K562 (cell line): ENCODE data around the gene THRSP. TPM values are rescaled to one million over a fixed set of nuclear protein-coding genes. Genes with fewer than 3 reads are reported as not detected.

Experiments used
- ATAC-seq: fragments of 200-7000 bp; cut with Tn5 transposase; 3 replicates; pipeline ENCODE4 v1.9.1; 2020; ENCODE audit warnings: moderate library complexity
- BruUV-seq: library from RNA; stranded (reverse); fragments of 400-500 nt; replicated peaks from 2 replicates; lab custom pipeline; 2021; lab: Mats Ljungman, UMichigan
- CTCF ChIA-PET: fragments of 300-600 bp; formaldehyde crosslinking; extraction: SDS; loops from one replicate; lab custom pipeline; 2021; ENCODE audit warnings: low intra/inter-chr PET ratio; lab: Yijun Ruan, JAX
- POLR2A ChIA-PET: fragments of 300-600, 350-650 bp; sonication (Branson Sonifier 250); formaldehyde crosslinking; extraction: SDS; loops from one replicate; lab custom pipeline; 2021; ENCODE audit warnings: antibody characterized with exemption, inconsistent platforms; lab: Yijun Ruan, JAX
- DNase-seq, 4 experiments: peaks; one replicate each; pipeline versions ENCODE4 v3.0.0 to v3.0.0-alpha.2; 2011 to 2018; ENCODE audit warnings: low spot score in 3 of 4, mixed read lengths in 3 of 4; ENCODE audit errors: extremely low read depth in 1 of 4
- FAIRE-seq: peaks from 2 replicates; lab custom pipeline; 2011; peaks lifted over from hg19 to GRCh38; lab: Jason Lieb, UNC
- H2AFZ ChIP-seq: 2 replicates; pipeline ENCODE4 v1.6.0; 2011; ENCODE audit warnings: low read depth, low read length, control low read depth, inconsistent platforms
- H3K27ac ChIP-seq: fragments of 200-600 bp; 3 replicates; pipeline ENCODE4 v1.8.0; 2011; ENCODE audit warnings: low read depth, mild to moderate bottlenecking, control low read depth, inconsistent platforms, low read length, moderate library complexity, mixed read lengths; ENCODE audit errors: extremely low read depth
- H3K27me3 ChIP-seq, 2 experiments: fragments of 300-600 bp in 1 of 2; 2 replicates in 1 of 2; 3 replicates in 1 of 2; pipeline versions ENCODE4 v1.6.0 to v1.8.0; 2011; ENCODE audit warnings: inconsistent platforms in 2 of 2, low read length in 2 of 2, mild to moderate bottlenecking in 1 of 2, mixed read lengths in 1 of 2, moderate library complexity in 1 of 2; ENCODE audit not compliant: control insufficient read depth in 2 of 2, insufficient read depth in 2 of 2
- H3K36me3 ChIP-seq: fragments of 300-600 bp; 3 replicates; pipeline ENCODE4 v1.8.0; 2011; ENCODE audit warnings: mild to moderate bottlenecking, low read length, inconsistent platforms; ENCODE audit not compliant: control insufficient read depth, insufficient read depth
- H3K4me1 ChIP-seq, 2 experiments: fragments of 200-600 bp in 1 of 2; replicated peaks in 1 of 2; 2 replicates in 1 of 2; 3 replicates in 1 of 2; pipeline versions ENCODE4 v1.5.1 to v1.8.0; 2011; ENCODE audit warnings: inconsistent platforms in 2 of 2, low read length in 2 of 2, mild to moderate bottlenecking in 1 of 2, mixed read lengths in 1 of 2, moderate library complexity in 1 of 2; ENCODE audit not compliant: control insufficient read depth in 2 of 2, insufficient read depth in 2 of 2
- H3K4me2 ChIP-seq: 2 replicates; pipeline ENCODE4 v1.6.1; 2011; ENCODE audit warnings: low read length, control low read depth, inconsistent platforms, mixed read lengths; ENCODE audit not compliant: insufficient read depth
- H3K4me3 ChIP-seq: fragments of 200-600 bp; sonication (generic), shearing (Covaris generic); 2 replicates; pipeline ENCODE4 v1.5.1; 2016; ENCODE audit warnings: control low read depth, inconsistent platforms
- H3K79me2 ChIP-seq: fragments of 200-600 bp; 3 replicates; pipeline ENCODE4 v1.8.0; 2011; ENCODE audit warnings: low read length, inconsistent platforms; ENCODE audit not compliant: control insufficient read depth, insufficient read depth
- H3K9ac ChIP-seq, 2 experiments: 2 replicates each; pipeline versions ENCODE4 v1.6.0 to v1.6.1; 2011; ENCODE audit warnings: low read depth in 2 of 2, low read length in 2 of 2, control low read depth in 1 of 2, inconsistent platforms in 1 of 2, mild to moderate bottlenecking in 1 of 2, mixed read lengths in 1 of 2; ENCODE audit not compliant: insufficient read depth in 1 of 2
- H3K9me1 ChIP-seq: one replicate; pipeline ENCODE4 v1.6.0; 2011; ENCODE audit warnings: inconsistent platforms, mild to moderate bottlenecking, low read length, moderate library complexity; ENCODE audit not compliant: control insufficient read depth, insufficient read depth
- H3K9me3 ChIP-seq: replicated peaks from 2 replicates; pipeline ENCODE4 v1.5.1; 2011; ENCODE audit warnings: low read depth, low read length, inconsistent platforms; ENCODE audit not compliant: control insufficient read depth, insufficient read depth
- H4K20me1 ChIP-seq: replicated peaks from 2 replicates; pipeline ENCODE4 v1.6.1; 2011; ENCODE audit warnings: low read length, inconsistent platforms, mixed read lengths; ENCODE audit not compliant: control insufficient read depth, insufficient read depth
- CSDE1 ChIP-seq, 2 experiments: fragments of 450-650 bp; IDR thresholded peaks; 2 replicates each; pipeline ENCODE4 v1.6.1; 2016; ENCODE audit warnings: mild to moderate bottlenecking in 1 of 2
- NCOR1 ChIP-seq: fragments of 450-650 bp; IDR thresholded peaks from 2 replicates; pipeline ENCODE4 v1.6.1; 2016; ENCODE audit warnings: mild to moderate bottlenecking, moderate library complexity
- SLC30A9 ChIP-seq: fragments of 250-450 bp; sonication (Bioruptor Pico); IDR thresholded peaks from 2 replicates; pipeline ENCODE4 v1.8.0; 2022; ENCODE audit warnings: mild to moderate bottlenecking, moderate library complexity
- SMC3 ChIP-seq: conservative IDR thresholded peaks from 2 replicates; pipeline ENCODE4 v1.6.1; 2011; ENCODE audit warnings: low read depth, low read length, improper control_type of control experiment; ENCODE audit not compliant: insufficient read depth
- SRSF1 ChIP-seq: fragments of 200-400 bp; formaldehyde crosslinking; IDR thresholded peaks from 2 replicates; pipeline ENCODE4 v1.6.1; 2017; ENCODE audit warnings: mild to moderate bottlenecking, low read depth, low read length, moderate library complexity
- ZNF699 ChIP-seq: fragments of 250-450 bp; sonication (Bioruptor Pico); IDR thresholded peaks from 2 replicates; pipeline ENCODE4 v1.8.0; 2021; ENCODE audit warnings: mild to moderate bottlenecking, moderate library complexity; ENCODE audit not compliant: insufficient replicate concordance
- WGBS: fragments of 100-300 bp; shearing (Covaris generic); methylation state at CpG from one replicate; pipeline ENCODE4 v1.1.6; 2016; ENCODE audit warnings: low coverage, mixed read lengths; ENCODE audit not compliant: insufficient coverage; ENCODE audit errors: missing lambda C conversion rate; 5-methylcytosine and 5-hydroxymethylcytosine counted together
- in situ Hi-C: fragments of 300-500 bp; cut with MboI; formaldehyde crosslinking; loops from 4 replicates; pipeline ENCODE4 v1.15.0; 2018; ENCODE audit warnings: inconsistent platforms, mixed read lengths
- intact Hi-C: fragments of 100-400 bp; cut with micrococcal nuclease; formaldehyde crosslinking; loops from 2 replicates; pipeline ENCODE4 v1.14.2; 2022
- polyA plus RNA-seq, 8 experiments: library from polyadenylated mRNA; depleted of rRNA in 4 of 8; stranded (reverse) in 5 of 8; unstranded in 3 of 8; fragments of >200 nt; fragmentation: Nextera tagmentation in 2 of 8; fragmentation: Illumina TruSeq in 1 of 8; extraction: Ambion mirVana in 2 of 8; extraction: Trizol in 1 of 8; gene quantifications; 2 replicates each; pipeline versions ENCODE4 v1.2.1 to v1.2.3, GENCODE V29; 2011 to 2014; ENCODE audit warnings: inconsistent platforms in 1 of 8, missing spikeins in 1 of 8
- total RNA-seq, 7 experiments: library from RNA; depleted of rRNA in 6 of 7; stranded (reverse); fragments of >200 nt in 6 of 7; fragmentation: Illumina TruSeq in 2 of 7; extraction: Trizol in 2 of 7; gene quantifications; 2 replicates each; pipeline versions ENCODE4 v1.2.1 to v1.2.3, GENCODE V29; 2011 to 2021; ENCODE audit warnings: low replicate concordance in 1 of 7
- TF ChIP-seq, protein P1 (sequence below), 3 experiments: fragments of 200-800 bp in 1 of 3; fragments of 250-450 bp in 1 of 3; fragments of 450-650 bp in 1 of 3; sonication (Bioruptor Pico) in 1 of 3; sonication (Bioruptor generic) in 1 of 3; formaldehyde crosslinking in 1 of 3; IDR thresholded peaks; 2 replicates each; pipeline versions ENCODE4 v1.6.1 to v1.8.0; 2016 to 2022; ENCODE audit warnings: mild to moderate bottlenecking in 2 of 3, missing genetic modification characterization in 2 of 3, missing compliant biosample characterization in 1 of 3, moderate library complexity in 1 of 3
- TF ChIP-seq, protein P2 (sequence below), 2 experiments: fragments of 150-350 bp in 1 of 2; IDR thresholded peaks; 2 replicates each; pipeline ENCODE4 v1.6.1; 2012 to 2016; ENCODE audit warnings: low read depth in 2 of 2, low read length in 2 of 2, mild to moderate bottlenecking in 1 of 2, moderate library complexity in 1 of 2
- TF ChIP-seq, protein P3 (sequence below): sonication (generic); IDR thresholded peaks from 2 replicates; pipeline ENCODE4 v1.6.1; 2016
- TF ChIP-seq, protein P4 (sequence below): sonication (generic); formaldehyde crosslinking; IDR thresholded peaks from 2 replicates; pipeline ENCODE4 v1.8.1; 2022; ENCODE audit warnings: missing genetic modification reagents

THRSP gene
- total and polyA plus RNA-seq, 9 of the 15 experiments (the other 6 are each of a cell fraction or from before 2014, with no cell fraction given), result 0.23 to 0.56 (median 0.31) TPM; not detected in 2

DNA sequence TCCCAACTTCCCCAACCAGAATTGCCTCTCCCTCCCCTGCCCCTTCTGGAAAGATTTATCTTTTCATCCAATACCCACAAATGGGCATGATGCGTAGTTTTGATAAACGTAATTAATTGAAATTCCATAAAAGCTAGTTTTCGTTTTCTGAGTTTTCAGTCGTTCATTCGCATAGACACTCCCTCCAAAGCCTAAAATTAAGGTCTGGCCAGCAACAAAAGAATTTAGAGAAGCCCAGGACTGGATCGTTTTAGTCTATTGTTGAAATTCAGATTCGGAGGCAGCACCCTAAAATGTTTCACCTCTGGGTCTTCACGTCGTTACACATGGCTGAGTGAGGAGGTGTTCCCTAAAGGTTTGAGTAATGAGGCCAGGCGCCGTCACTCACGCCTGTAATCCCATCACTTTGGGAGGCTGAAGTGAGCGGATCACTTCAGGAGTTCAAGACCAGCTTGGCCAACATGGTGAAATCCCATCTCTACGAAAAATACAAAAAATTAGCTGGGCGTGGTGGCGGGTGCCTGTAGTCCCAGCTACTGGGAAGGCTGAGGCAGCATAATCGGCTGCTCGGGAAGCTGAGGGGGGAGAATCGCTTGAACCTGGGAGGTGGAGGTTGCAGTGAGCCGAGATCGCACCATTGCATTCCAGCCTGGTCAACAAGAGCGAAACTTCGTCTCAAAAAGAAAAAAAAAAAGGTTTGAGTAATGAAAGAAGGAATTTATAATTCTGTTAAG, 16.6 kb downstream of the THRSP start:
- BruUV-seq, result TSS peak; percentile 88
- ATAC-seq, result peak; percentile 12
- TF ChIP-seq, protein P1, sequence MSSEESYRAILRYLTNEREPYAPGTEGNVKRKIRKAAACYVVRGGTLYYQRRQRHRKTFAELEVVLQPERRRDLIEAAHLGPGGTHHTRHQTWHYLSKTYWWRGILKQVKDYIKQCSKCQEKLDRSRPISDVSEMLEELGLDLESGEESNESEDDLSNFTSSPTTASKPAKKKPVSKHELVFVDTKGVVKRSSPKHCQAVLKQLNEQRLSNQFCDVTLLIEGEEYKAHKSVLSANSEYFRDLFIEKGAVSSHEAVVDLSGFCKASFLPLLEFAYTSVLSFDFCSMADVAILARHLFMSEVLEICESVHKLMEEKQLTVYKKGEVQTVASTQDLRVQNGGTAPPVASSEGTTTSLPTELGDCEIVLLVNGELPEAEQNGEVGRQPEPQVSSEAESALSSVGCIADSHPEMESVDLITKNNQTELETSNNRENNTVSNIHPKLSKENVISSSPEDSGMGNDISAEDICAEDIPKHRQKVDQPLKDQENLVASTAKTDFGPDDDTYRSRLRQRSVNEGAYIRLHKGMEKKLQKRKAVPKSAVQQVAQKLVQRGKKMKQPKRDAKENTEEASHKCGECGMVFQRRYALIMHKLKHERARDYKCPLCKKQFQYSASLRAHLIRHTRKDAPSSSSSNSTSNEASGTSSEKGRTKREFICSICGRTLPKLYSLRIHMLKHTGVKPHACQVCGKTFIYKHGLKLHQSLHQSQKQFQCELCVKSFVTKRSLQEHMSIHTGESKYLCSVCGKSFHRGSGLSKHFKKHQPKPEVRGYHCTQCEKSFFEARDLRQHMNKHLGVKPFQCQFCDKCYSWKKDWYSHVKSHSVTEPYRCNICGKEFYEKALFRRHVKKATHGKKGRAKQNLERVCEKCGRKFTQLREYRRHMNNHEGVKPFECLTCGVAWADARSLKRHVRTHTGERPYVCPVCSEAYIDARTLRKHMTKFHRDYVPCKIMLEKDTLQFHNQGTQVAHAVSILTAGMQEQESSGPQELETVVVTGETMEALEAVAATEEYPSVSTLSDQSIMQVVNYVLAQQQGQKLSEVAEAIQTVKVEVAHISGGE (CRISPR knock-in tag; IDR thresholded peaks at IDR 0.05), result peak in 1 of 3 experiments; percentile 97; a peak in 2 of 6 replicates
- no peak for TF ChIP-seq SMC3
- no peak for TF ChIP-seq NCOR1
- TF ChIP-seq, protein P2, sequence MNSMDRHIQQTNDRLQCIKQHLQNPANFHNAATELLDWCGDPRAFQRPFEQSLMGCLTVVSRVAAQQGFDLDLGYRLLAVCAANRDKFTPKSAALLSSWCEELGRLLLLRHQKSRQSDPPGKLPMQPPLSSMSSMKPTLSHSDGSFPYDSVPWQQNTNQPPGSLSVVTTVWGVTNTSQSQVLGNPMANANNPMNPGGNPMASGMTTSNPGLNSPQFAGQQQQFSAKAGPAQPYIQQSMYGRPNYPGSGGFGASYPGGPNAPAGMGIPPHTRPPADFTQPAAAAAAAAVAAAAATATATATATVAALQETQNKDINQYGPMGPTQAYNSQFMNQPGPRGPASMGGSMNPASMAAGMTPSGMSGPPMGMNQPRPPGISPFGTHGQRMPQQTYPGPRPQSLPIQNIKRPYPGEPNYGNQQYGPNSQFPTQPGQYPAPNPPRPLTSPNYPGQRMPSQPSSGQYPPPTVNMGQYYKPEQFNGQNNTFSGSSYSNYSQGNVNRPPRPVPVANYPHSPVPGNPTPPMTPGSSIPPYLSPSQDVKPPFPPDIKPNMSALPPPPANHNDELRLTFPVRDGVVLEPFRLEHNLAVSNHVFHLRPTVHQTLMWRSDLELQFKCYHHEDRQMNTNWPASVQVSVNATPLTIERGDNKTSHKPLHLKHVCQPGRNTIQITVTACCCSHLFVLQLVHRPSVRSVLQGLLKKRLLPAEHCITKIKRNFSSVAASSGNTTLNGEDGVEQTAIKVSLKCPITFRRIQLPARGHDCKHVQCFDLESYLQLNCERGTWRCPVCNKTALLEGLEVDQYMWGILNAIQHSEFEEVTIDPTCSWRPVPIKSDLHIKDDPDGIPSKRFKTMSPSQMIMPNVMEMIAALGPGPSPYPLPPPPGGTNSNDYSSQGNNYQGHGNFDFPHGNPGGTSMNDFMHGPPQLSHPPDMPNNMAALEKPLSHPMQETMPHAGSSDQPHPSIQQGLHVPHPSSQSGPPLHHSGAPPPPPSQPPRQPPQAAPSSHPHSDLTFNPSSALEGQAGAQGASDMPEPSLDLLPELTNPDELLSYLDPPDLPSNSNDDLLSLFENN (IDR thresholded peaks at IDR 0.05; ENCODE audit: low read depth in 2 of 2, low read length in 2 of 2), result no peak
- TF ChIP-seq ZNF699 (CRISPR knock-in tag), result no peak
- TF ChIP-seq CSDE1 (IDR thresholded peaks at IDR 0.05), result no peak
- TF ChIP-seq, protein P3, sequence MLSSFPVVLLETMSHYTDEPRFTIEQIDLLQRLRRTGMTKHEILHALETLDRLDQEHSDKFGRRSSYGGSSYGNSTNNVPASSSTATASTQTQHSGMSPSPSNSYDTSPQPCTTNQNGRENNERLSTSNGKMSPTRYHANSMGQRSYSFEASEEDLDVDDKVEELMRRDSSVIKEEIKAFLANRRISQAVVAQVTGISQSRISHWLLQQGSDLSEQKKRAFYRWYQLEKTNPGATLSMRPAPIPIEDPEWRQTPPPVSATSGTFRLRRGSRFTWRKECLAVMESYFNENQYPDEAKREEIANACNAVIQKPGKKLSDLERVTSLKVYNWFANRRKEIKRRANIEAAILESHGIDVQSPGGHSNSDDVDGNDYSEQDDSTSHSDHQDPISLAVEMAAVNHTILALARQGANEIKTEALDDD, result no peak
- TF ChIP-seq, protein P4, sequence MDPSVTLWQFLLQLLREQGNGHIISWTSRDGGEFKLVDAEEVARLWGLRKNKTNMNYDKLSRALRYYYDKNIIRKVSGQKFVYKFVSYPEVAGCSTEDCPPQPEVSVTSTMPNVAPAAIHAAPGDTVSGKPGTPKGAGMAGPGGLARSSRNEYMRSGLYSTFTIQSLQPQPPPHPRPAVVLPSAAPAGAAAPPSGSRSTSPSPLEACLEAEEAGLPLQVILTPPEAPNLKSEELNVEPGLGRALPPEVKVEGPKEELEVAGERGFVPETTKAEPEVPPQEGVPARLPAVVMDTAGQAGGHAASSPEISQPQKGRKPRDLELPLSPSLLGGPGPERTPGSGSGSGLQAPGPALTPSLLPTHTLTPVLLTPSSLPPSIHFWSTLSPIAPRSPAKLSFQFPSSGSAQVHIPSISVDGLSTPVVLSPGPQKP (CRISPR knock-in tag), result no peak
- TF ChIP-seq SRSF1, result no peak
- TF ChIP-seq SLC30A9 (CRISPR knock-in tag), result no peak

More for the DNA sequence above, 16.6 kb downstream of the THRSP start:
- intact Hi-C loops (loop anchor here (10.0 kb wide), 1 partner anchor 215 kb away; no protein-coding TSS in a partner anchor), in situ Hi-C loops (no loop called here)
- peaks cover 23 to 31% of the 10 kb centered on the region in 2 experiments for H3K4me1 ChIP-seq
- H3K4me2 ChIP-seq, result peak overlapping the region; percentile 99
- no peaks in the 10 kb centered on the region for H3K27me3 ChIP-seq
- no peaks in the 10 kb centered on the region for H3K9me3 ChIP-seq
- peak overlapping the region; percentile 95 for H2AFZ ChIP-seq
- H3K27ac ChIP-seq, result peak overlapping the region; percentile 90
- H3K9me1 ChIP-seq, result no peaks in the 10 kb centered on the region
- peak overlapping the region; percentile 92 for H3K4me3 ChIP-seq
- peak in 1 of 4 experiments; percentile 43 for DNase-seq
- peaks cover 9% of the 10 kb centered on the region; the same call in 1 of the 2 replicates for H4K20me1 ChIP-seq
- CTCF ChIA-PET, result interaction anchor here (0.7 kb wide), 1 partner anchor 34 kb away, joined by 3 read pairs; no protein-coding TSS in a partner anchor
- H3K9ac ChIP-seq, result peak overlapping the region; percentile 91 to 99
- H3K36me3 ChIP-seq, result peaks cover 29% of the 10 kb centered on the region
- POLR2A ChIA-PET, result interaction anchor here (0.6 to 2.9 kb wide), 8 partner anchors 8 to 959 kb away, joined by 3 to 12 read pairs (median 4); partner anchors contain the start of gene ALG8
- FAIRE-seq, result no peak
- WGBS, result 4% methylated on average over 23 of the region's 23 CpGs
- H3K79me2 ChIP-seq, result peaks cover 55% of the 10 kb centered on the region
